GM12872 (cell line): Measurements from ENCODE around the gene LMAN2.

ENCODE experiments used
- TF ChIP-seq, protein P1 (sequence below): IDR thresholded peaks from 3 replicates; pipeline ENCODE4 v1.5.1; 2011; ENCODE audit warnings: low read depth, mild to moderate bottlenecking, low read length, moderate library complexity; ENCODE audit not compliant: insufficient read depth

LMAN2 gene

DNA sequence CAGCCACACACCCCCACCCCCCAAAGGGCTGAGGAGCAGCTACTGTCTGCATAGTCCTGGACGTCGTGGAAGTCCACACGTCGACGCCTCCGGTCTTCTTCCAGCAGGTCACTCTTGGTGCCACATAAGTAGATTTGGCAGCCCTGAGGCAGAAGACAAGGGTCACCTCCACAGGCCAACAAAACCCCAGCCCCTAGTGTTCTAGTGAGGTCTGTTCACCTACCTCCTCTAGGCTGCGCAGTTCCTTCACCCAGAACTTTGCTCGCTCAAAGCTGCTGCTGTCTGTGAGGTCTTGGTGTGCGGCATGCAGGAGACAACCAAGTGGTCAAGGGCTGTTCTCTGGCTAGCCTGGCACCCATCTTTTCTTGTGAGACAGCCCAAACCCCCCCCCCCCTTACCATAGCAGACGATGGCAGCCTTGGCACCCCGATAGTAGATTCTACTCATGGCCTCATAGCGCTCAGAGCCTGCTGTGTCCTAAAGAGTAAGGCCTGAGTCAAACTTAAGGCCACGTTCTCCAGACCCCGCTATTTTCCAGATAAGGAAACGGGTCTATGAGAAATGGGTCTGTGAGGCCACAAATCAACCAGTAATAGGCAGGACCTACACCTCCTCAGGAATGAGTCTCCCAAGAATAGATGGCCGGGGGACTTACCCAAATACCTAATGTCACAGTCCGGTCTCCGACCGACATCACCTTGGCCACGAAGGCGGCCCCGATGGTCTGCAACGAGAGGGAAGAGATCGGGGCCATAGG, 48.9 kb downstream of the LMAN2 start:
- TF ChIP-seq, protein P1, sequence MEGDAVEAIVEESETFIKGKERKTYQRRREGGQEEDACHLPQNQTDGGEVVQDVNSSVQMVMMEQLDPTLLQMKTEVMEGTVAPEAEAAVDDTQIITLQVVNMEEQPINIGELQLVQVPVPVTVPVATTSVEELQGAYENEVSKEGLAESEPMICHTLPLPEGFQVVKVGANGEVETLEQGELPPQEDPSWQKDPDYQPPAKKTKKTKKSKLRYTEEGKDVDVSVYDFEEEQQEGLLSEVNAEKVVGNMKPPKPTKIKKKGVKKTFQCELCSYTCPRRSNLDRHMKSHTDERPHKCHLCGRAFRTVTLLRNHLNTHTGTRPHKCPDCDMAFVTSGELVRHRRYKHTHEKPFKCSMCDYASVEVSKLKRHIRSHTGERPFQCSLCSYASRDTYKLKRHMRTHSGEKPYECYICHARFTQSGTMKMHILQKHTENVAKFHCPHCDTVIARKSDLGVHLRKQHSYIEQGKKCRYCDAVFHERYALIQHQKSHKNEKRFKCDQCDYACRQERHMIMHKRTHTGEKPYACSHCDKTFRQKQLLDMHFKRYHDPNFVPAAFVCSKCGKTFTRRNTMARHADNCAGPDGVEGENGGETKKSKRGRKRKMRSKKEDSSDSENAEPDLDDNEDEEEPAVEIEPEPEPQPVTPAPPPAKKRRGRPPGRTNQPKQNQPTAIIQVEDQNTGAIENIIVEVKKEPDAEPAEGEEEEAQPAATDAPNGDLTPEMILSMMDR, result 0 out of 3 replicates have a peak, but pooled peaks have one; percentile 14

DNA sequence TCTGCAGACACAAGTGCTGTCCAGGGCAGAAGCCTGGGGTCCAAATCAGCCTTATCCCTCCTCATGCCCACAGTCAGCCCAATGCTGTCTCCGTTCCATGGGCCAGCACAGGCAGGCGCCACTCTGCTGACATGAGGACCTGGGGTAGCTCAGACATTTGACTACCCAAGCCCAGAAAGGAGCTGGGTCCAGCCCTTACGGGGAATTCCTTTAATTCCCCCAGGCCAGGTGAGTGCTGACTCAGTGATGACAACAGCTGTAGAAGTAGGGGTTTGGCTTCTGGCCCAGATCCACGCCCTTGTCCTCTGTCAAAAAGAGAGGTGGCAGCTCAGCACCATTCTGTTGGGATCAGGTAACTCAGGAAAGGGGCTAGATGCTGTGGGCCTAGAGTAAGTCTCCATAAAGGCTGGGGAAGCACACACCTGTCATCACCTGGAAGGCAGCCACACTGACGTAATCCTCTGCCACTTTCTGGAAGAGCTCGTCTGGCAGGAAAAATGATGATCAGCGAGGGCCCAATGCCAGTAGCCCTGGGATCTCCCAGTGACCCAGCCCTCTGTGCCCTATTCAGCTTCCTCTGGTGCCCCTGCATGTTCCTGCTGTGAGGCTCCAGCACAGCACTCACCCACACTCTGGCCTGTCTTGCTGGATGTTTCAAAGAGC, 49.8 kb downstream of the LMAN2 start:
- TF ChIP-seq, protein P1, result no peak

DNA sequence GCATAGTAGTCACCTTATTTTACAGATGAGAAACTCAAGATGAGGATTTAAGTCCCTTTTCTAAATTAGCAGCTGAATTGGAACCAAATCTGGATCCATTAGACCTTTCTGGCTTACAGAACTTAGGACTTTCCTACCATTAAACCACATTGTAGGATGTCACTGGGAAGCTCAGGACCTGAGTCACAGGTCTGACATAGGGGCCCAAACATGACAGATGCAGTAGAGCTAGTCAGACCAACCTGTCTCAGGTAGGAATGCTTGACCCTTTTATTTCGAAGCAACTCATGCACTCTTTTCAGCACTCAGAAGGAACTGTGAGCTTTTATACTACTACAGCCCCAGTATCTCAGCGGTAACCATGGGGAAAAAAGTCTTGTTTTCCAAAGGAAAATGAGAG, 50.5 kb downstream of the LMAN2 start:
- TF ChIP-seq, protein P1, result no peak

DNA sequence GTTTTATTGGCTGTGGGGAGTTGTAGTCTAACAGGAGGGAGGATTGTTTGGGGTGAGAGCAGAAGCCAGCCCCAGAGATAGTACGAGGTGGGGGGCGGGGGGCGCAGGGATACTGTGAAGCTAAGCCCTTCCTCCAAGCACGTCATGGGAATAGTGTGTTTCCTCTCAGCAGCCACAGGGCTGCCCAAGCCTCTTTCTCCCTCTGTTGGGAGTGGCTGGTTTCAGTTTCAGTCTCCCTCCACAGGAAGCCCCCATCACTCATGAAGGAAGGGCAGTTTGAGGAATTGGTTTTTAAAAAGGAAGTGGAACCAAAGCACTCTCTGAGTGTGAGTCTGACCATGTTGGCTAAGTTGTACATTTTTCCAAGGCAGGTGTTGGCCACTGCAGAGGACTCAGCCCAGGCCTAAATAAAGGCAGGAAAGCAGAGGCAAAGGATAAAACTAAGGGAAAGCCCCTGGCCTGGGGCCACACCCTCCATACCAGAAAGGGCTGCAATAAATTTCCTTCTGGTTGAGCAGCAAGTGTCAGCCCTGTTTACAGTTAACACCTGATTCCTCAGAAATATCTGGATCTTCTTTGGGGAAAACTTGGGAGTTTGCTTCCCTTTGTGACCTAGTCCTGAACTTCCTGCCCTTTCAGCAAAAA, 51.1 kb downstream of the LMAN2 start:
- TF ChIP-seq, protein P1, result 0 out of 3 replicates have a peak, but pooled peaks have one; percentile 5

DNA sequence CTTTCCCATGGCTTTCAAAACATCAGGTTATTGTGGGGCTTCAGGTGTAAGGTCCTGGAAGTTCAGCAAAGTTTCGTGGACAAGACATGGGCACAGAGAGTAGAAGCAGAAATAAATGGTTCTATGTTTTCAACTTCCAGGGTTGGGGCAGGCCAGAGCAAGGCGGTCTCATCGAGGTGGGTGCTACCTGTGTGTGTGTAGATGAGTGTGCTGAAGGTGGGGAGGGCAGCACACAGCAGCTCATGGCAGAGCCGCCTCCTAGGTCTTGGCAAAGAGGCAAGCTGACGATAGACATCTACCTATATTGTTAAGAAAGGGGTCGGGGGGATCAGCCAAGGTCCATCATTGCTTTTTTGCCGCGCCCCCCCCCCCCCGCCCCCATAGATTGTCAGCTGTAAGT, 51.8 kb downstream of the LMAN2 start:
- TF ChIP-seq, protein P1, result no peak

DNA sequence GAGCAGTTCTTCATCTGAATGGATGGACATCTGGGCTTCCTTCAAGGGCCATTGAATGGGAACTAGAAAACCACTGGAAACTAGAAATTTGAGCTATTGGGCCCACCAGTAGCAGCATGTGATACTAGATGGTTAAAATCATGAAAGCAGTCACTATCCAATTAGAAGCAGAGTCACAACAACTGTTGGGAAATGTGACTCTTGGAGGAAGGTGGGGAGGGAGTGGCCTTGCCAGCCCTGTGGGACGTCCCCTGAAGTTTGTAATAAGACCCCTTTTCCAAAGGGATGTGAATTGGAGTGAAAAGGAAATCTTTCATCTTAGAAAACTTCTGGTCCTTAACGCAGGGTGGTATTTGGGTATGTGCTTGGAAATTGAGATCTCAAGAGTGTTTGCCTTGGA, 53.5 kb downstream of the LMAN2 start:
- TF ChIP-seq, protein P1, result no peak

DNA sequence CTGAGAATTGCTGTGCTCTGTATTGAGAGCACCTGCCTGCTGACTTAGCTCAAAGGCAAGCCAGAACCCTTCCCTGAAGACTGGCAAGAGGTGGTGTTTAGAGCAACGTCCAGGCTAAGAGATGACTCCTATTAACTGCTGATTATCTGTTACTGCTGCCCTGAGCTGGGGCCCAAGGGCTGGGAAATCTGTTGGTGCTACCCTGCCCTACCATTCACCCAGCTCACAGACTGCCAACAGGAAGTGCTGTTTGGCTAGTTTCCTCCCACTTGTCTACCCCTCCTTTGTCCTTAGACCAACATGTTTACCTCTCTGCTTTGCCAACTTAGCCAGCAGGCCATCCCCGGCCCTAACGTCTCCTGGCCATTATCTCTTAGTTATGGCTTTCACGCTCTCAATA, 54.9 kb downstream of the LMAN2 start:
- TF ChIP-seq, protein P1, result no peak
